Activated T-cell treated with anti-CD3 and anti-CD28 coated beads, Interleukin-2, amount 50 U/mL, for 72 hours (primary cell): Measurements from ENCODE around the gene CAPN10. TPM values are rescaled to one million over a fixed set of nuclear protein-coding genes. Genes with fewer than 3 reads are reported as not detected.

Source experiments
- ATAC-seq, 2 donors: fragments of 150-1000 bp; cut with Tn5 transposase; replicated peaks in 1 of 2; 2 replicates each; pipeline ENCODE4 v1.10.0; 2021; ENCODE audit warnings: moderate library complexity in 2 of 2, mild to moderate bottlenecking in 1 of 2
- DNase-seq, 2 donors: peaks; one replicate each; pipeline ENCODE4 v3.0.0; 2021 to 2022; ENCODE audit warnings: mixed read lengths in 1 of 2
- H3K27ac Mint-ChIP-seq: one replicate; pipeline ENCODE4 v1.8.0; 2022; ENCODE audit warnings: mild to moderate bottlenecking, moderate library complexity, mixed read lengths
- H3K27me3 Mint-ChIP-seq: one replicate; pipeline ENCODE4 v1.8.0; 2022; ENCODE audit warnings: low read depth, mixed read lengths
- H3K36me3 Mint-ChIP-seq, 2 donors: one replicate each; pipeline ENCODE4 v1.8.0; 2022; ENCODE audit warnings: mixed read lengths in 2 of 2, mild to moderate bottlenecking in 1 of 2; ENCODE audit not compliant: insufficient read depth in 2 of 2
- H3K4me1 Mint-ChIP-seq: one replicate; pipeline ENCODE4 v1.8.0; 2022; ENCODE audit warnings: low read depth, mixed read lengths
- H3K4me3 Mint-ChIP-seq, 2 donors: one replicate each; pipeline ENCODE4 v1.8.0; 2022; ENCODE audit warnings: mild to moderate bottlenecking in 2 of 2, mixed read lengths in 2 of 2, moderate library complexity in 2 of 2
- H3K9me3 Mint-ChIP-seq, 2 donors: one replicate each; pipeline ENCODE4 v1.8.0; 2022; ENCODE audit warnings: mixed read lengths in 2 of 2
- total RNA-seq, 2 donors: library from RNA; stranded (reverse); gene quantifications; one replicate each; pipeline ENCODE4 v1.2.3, GENCODE V29; 2022

CAPN10 gene
- total RNA-seq, 2 donors from 2014 or later = 36.9 to 43.7 TPM

GRCh38 chr2:240635121-240635997 lies 48.8 kb downstream of the CAPN10 start:
- H3K4me1 Mint-ChIP-seq = no peaks in the 10 kb centered on the region
- DNase-seq (no peak), ATAC-seq (peak; percentile 5 to 19)
- peaks cover 12 to 15% of the 10 kb centered on the region in 2 donors for H3K9me3 Mint-ChIP-seq
- no peak overlapping the region for H3K27ac Mint-ChIP-seq
- H3K4me3 Mint-ChIP-seq = no peak overlapping the region
- peaks cover 4% of the 10 kb centered on the region for H3K27me3 Mint-ChIP-seq
- H3K36me3 Mint-ChIP-seq = peaks cover 14 to 19% of the 10 kb centered on the region in 2 donors

- Mint-ChIP-seq H3K4me1 (no peaks in the 10 kb centered on the region), H3K36me3 (peaks cover 14 to 19% of the 10 kb centered on the region in 2 donors), H3K4me3 (no peak overlapping the region), H3K9me3 (peaks cover 12 to 15% of the 10 kb centered on the region in 2 donors), H3K27me3 (peaks cover 4% of the 10 kb centered on the region), H3K27ac (no peak overlapping the region)
- ATAC-seq (peak; percentile 18 to 24), DNase-seq (no peak)
These were observed 49.5 kb downstream of the CAPN10 start for GRCh38 chr2:240635998-240636547.

- DNase-seq (no peak), ATAC-seq (peak; percentile 22 to 26)
- Mint-ChIP-seq H3K4me3 (no peak overlapping the region), H3K36me3 (peaks cover 14 to 19% of the 10 kb centered on the region in 2 donors), H3K27ac (peak overlapping the region; percentile 63), H3K9me3 (peaks cover 12 to 15% of the 10 kb centered on the region in 2 donors), H3K4me1 (no peaks in the 10 kb centered on the region), H3K27me3 (peaks cover 4% of the 10 kb centered on the region)
These were observed 50.1 kb downstream of the CAPN10 start for GRCh38 chr2:240636563-240637115.

- H3K9me3 Mint-ChIP-seq = peaks cover 12 to 15% of the 10 kb centered on the region in 2 donors
- peak; percentile 19 to 21 for ATAC-seq
- no peak overlapping the region for H3K27ac Mint-ChIP-seq
- DNase-seq = no peak
- peaks cover 12 to 17% of the 10 kb centered on the region in 2 donors for H3K36me3 Mint-ChIP-seq
- no peak overlapping the region for H3K4me3 Mint-ChIP-seq
- peaks cover 4% of the 10 kb centered on the region for H3K27me3 Mint-ChIP-seq
- H3K4me1 Mint-ChIP-seq = no peaks in the 10 kb centered on the region
These were observed 50.8 kb downstream of the CAPN10 start for GRCh38 chr2:240637116-240637900.

GRCh38 chr2:240637901-240638345 lies 51.4 kb downstream of the CAPN10 start:
- H3K9me3 Mint-ChIP-seq = peaks cover 10 to 11% of the 10 kb centered on the region in 2 donors
- H3K27ac Mint-ChIP-seq = no peak overlapping the region
- H3K27me3 Mint-ChIP-seq = peaks cover 4% of the 10 kb centered on the region
- H3K4me3 Mint-ChIP-seq = no peak overlapping the region
- no peak for DNase-seq
- no peaks in the 10 kb centered on the region for H3K4me1 Mint-ChIP-seq
- peak; percentile 10 to 26 for ATAC-seq
- peaks cover 11 to 12% of the 10 kb centered on the region in 2 donors for H3K36me3 Mint-ChIP-seq

GRCh38 chr2:240638512-240639160 lies 52.1 kb downstream of the CAPN10 start:
- peaks cover 3 to 4% of the 10 kb centered on the region in 2 donors for H3K9me3 Mint-ChIP-seq
- H3K4me1 Mint-ChIP-seq = no peaks in the 10 kb centered on the region
- no peak overlapping the region for H3K4me3 Mint-ChIP-seq
- DNase-seq (no peak), ATAC-seq (no peak)
- H3K36me3 Mint-ChIP-seq = peaks cover 4 to 5% of the 10 kb centered on the region in 2 donors
- no peak overlapping the region for H3K27ac Mint-ChIP-seq
- H3K27me3 Mint-ChIP-seq = peaks cover 4% of the 10 kb centered on the region

GRCh38 chr2:240639566-240639965 lies 53.0 kb downstream of the CAPN10 start:
- Mint-ChIP-seq H3K9me3 (peaks cover 2 to 3% of the 10 kb centered on the region in 2 donors), H3K4me3 (no peak overlapping the region), H3K27ac (no peak overlapping the region), H3K4me1 (no peaks in the 10 kb centered on the region), H3K36me3 (peaks cover 2 to 3% of the 10 kb centered on the region in 2 donors), H3K27me3 (peaks cover 4% of the 10 kb centered on the region)
- no peak for ATAC-seq
- DNase-seq = no peak

GRCh38 chr2:240640939-240641338 lies 54.4 kb downstream of the CAPN10 start:
- no peaks in the 10 kb centered on the region for H3K36me3 Mint-ChIP-seq
- no peak overlapping the region for H3K4me3 Mint-ChIP-seq
- H3K4me1 Mint-ChIP-seq = no peaks in the 10 kb centered on the region
- no peaks in the 10 kb centered on the region for H3K9me3 Mint-ChIP-seq
- H3K27me3 Mint-ChIP-seq = peaks cover 4% of the 10 kb centered on the region
- H3K27ac Mint-ChIP-seq = no peak overlapping the region
- ATAC-seq (no peak), DNase-seq (no peak)

GRCh38 chr2:240642061-240642805 lies 55.7 kb downstream of the CAPN10 start:
- no peaks in the 10 kb centered on the region for H3K36me3 Mint-ChIP-seq
- no peak overlapping the region for H3K27ac Mint-ChIP-seq
- ATAC-seq (no peak), DNase-seq (no peak)
- H3K9me3 Mint-ChIP-seq = no peaks in the 10 kb centered on the region
- H3K27me3 Mint-ChIP-seq = peaks cover 4% of the 10 kb centered on the region
- no peak overlapping the region for H3K4me3 Mint-ChIP-seq
- H3K4me1 Mint-ChIP-seq = no peaks in the 10 kb centered on the region

GRCh38 chr2:240642806-240643092 lies 56.2 kb downstream of the CAPN10 start:
- no peak for DNase-seq
- Mint-ChIP-seq H3K36me3 (no peaks in the 10 kb centered on the region), H3K27me3 (peaks cover 9% of the 10 kb centered on the region), H3K9me3 (no peaks in the 10 kb centered on the region), H3K4me1 (no peaks in the 10 kb centered on the region), H3K27ac (no peak overlapping the region), H3K4me3 (no peak overlapping the region)
- ATAC-seq = no peak

- H3K36me3 Mint-ChIP-seq = no peaks in the 10 kb centered on the region
- no peaks in the 10 kb centered on the region for H3K4me1 Mint-ChIP-seq
These were observed 56.7 kb downstream of the CAPN10 start for GRCh38 chr2:240643093-240643810.

GRCh38 chr2:240643811-240644150 lies 57.2 kb downstream of the CAPN10 start:
- Mint-ChIP-seq H3K27ac (no peak overlapping the region), H3K36me3 (no peaks in the 10 kb centered on the region), H3K27me3 (peaks cover 11% of the 10 kb centered on the region), H3K9me3 (no peaks in the 10 kb centered on the region), H3K4me1 (no peaks in the 10 kb centered on the region), H3K4me3 (no peak overlapping the region)
- ATAC-seq (no peak), DNase-seq (no peak)

More at GRCh38 chr2:240643093-240643810, 56.7 kb downstream of the CAPN10 start:
- no peak for ATAC-seq
- no peak overlapping the region for H3K4me3 Mint-ChIP-seq
- H3K27ac Mint-ChIP-seq = no peak overlapping the region
- peaks cover 7% of the 10 kb centered on the region for H3K27me3 Mint-ChIP-seq
- DNase-seq = no peak
- no peaks in the 10 kb centered on the region for H3K9me3 Mint-ChIP-seq
